NK-92 (cell line): Measurements from ENCODE around the gene TOM1L1.

Experiments
- DNase-seq: peaks from one replicate; lab custom pipeline; 2025; ENCODE audit not compliant: unreplicated experiment; lab: John Stamatoyannopoulos, UW

TOM1L1 gene

DNA sequence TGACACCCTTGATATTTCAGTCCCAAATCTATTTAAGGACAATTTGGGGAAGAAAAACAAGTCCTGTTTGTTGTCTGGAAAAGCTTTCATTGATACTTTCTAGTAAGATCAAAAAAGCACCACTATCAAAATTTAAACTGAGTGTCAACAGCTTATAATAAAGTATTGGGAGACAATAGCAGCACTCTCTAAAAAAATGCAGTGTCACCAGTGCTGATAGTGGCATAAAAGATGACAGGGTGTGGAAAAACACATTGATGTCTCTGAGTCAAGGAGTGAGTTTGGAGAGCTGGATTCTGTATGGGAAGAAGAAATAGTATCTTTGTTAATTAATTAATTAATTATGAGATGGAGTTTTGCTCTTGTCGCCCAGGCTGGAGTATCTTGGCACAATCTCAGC is 8.3 kb upstream of the TOM1L1 start:
- DNase-seq: no peak

GRCh38 chr17:54898576-54898975 is 2.1 kb upstream of the TOM1L1 start:
- no peak for DNase-seq

DNA sequence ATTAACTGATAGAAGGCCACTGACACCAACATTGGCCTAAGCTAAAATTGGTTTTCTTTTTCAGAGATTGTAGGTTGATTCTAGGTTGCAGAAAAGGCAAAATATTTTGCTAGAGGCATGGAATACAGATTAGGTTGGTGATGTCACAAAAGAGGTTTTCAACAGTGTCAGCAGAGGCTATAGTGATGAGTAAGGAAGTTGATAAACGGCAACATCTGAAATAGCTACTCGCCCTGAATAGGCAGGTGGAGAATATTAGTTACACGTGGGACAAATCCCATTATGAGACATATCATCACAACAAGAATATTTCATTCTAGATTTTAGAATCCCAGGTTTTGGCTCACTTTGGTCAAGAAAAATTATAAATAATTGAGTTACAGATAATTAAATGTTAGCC is 1.5 kb upstream of the TOM1L1 start:
- no peak for DNase-seq

DNA sequence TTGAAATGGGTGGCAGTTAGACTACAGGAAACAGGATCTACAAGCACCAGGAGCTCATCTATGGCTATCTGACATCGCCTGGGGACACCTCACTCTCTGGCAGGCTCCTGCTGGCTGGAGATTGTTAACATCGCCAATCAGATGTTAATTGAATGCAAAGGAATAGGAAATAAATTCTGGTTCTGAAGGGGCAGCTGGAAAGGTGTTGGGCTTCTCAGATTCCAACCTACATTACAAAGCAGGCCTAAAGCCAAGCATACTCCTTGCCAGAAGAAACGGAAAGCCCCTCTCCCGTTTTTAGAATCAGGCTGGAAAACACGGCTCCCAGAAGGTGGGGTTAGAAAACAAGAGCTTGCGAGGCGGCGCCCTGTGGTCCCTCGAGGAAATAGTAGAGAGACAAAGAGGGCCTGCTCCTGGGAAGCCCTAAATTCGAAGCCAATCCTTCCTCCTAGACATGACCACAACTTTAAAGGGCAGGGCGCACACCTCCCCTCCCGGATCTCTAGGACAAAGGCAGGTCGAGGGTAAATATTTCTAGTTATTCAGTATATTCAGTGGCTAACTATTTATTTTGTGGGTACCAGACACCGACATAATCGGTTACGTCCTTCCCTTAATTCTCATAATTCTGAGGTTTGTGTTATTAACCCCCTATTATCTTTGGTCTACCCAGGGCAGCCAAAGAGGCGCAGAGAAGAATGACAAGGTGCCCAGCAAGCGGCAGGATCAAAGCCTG is 763 bp upstream of the TOM1L1 start:
- DNase-seq: no peak

DNA sequence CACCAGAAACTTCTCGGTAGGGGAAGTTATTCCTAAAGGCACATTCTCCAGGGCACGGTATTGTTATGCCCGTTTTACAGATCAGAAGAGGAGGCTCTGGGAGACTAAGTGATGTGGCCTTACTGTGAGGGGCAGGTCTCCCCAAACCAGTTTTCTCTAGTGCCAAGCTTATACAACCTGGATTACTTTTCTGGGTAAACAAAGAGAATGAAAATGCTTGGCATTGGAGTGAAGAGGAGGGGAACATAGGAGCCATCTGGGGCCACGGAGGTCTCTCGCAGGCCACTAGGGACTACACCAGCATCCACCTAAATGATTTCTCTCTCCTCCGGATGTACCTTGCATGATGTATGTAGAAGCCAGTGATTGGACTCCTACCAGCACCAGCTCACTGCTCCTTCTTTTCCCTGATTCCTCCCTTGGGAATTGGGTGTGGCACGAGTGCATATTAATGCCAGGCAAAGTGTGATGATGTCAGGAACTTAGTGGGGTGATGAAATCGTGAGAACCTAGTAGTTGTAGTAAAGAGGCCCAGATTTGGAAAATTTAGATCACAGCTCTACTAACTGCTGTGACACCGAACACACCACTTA is 674 bp downstream of the TOM1L1 start:
- no peak for DNase-seq

- no peak for DNase-seq
Measured at GRCh38 chr17:54902017-54902416, 1.4 kb downstream of the TOM1L1 start.

DNA sequence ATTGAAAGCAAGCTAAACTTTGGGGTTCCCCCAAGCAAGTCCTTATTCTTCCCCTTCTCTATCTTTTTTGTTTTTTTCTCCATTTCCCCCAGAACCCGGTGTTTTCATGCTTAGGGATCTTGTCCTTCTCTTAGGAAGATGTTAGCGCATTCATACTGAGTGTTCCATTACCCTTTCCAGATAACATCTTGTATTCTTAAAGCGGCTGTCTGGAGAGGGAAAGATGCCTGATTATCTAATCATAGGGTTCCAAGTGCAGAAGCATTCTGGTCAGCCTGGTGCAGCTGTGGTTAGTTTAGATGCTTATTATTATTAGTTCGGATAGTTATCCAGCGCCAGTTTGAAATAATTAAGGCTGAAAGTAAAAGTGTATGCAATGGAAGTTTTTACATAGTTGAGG is 2.0 kb downstream of the TOM1L1 start:
- no peak for DNase-seq

DNA sequence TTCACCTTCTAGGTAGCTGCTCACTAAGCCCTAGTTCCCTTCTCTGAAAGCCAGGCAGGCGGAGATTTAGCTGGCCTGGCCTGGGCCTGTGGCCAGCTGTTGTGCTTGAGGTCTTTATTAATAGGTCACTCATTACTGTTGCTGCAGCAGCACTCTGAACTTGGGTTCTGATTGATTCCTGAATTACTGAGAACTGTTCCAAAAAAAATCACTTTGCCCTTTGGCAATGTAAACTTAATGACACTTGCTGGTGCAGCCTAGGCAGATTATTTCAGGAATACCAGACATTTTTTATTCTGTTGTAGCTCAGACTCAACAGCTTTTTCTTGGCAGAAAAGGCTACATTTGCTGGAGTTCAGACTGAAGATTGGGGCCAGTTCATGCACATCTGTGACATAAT is 2.7 kb downstream of the TOM1L1 start:
- no peak for DNase-seq

DNA sequence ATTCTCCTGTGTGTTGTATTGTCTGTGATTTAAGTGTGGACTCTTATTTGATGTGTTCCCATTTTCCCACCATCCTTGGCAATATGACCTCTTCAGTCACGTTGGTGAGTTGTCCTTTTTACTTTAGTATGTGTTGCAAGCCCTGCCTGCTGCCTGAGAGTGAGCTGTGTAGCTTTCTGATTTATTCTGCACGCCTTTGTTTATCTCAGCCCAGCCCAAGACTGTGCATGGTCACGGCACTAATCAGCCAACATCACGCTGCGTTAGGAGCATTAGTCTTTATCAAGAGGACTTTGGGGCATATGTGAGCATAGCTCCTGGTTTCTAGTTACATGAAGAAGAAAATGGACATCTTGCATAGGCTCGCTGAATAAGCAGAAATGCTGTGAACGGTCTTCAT is 6.0 kb downstream of the TOM1L1 start:
- no peak for DNase-seq

DNA sequence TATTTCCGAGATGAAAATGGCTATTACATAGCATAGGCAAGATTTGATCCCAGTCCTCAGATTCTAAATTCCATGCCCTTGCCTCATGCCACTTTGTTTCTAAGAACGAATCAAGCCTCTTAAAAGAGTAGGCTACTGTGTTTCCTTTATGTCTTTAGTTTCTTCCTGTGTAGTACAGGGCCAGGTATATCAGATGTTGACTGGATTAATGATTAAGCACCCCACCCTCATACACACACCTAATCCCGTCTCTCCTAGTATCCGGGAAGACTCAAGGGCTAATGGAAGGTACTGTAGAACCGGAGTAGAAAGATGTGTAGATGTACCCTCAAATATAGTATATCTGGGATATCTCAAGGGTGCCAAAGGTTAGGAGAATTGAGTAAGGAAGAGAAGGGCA is 6.7 kb downstream of the TOM1L1 start:
- no peak for DNase-seq

- no peak for DNase-seq
Measured at GRCh38 chr17:54909766-54910165, 9.1 kb downstream of the TOM1L1 start.

- no peak for DNase-seq
Measured at GRCh38 chr17:54916721-54917120, 16.1 kb downstream of the TOM1L1 start.

DNA sequence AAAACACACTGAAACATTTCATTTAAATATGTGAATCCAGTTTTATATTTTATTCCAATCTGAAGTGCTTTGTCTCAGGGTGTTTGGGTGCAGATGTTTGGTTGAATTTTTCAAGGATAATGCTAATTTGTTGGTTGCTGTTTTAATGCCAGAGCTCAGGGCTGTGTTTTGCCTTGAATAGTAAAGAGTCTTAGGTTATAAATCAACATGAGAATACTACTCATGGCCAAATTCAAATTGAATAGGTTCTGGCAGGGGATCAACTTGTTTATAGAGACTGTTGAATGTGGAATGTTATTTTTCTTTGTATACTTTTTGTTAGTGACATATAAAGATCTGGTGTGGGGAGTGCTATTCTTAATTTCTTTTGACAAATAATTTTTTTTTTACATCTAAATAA is 18.8 kb downstream of the TOM1L1 start:
- DNase-seq: no peak

- no peak for DNase-seq
Measured at GRCh38 chr17:54920819-54921218, 20.2 kb downstream of the TOM1L1 start.

DNA sequence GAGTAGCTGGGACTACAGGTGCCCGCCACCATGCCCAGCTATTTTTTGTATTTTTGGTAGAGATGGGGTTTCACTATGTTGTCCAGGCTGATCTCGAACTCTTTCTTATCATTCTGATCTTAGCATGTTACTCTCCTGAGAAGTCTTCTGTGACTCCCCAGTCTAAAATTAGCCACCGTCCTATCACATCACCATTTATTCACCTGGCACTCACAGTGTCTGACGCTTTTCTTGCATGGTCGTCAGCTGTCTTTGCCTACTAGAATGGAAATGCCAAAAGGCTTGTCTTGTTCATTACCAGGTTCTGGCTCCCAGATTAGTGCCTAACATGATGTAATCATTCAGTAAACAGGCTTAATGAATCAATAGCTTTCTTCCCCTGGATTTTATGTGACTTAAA is 23.8 kb downstream of the TOM1L1 start:
- DNase-seq: no peak

- DNase-seq: no peak
Measured at GRCh38 chr17:54927525-54927924, 26.9 kb downstream of the TOM1L1 start.

DNA sequence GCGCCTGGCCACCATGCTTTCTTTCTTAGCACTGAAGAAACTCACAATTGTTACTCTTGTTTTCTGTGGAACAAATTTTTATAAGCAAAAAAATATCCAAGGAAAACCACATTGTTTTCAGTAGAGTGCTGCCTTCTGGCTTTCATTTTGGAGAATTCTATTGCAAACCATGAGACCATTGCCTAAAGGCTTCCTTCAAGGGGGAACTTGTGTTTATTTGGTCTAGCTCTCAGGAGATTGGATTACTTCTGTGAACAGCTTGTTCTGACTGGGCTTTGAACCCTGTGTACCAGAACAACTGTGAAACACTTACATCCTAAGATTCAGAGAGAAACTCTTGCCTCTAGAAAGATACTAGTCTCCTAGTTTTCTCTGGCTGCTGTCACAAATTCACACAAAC is 32.1 kb downstream of the TOM1L1 start:
- DNase-seq: no peak

DNA sequence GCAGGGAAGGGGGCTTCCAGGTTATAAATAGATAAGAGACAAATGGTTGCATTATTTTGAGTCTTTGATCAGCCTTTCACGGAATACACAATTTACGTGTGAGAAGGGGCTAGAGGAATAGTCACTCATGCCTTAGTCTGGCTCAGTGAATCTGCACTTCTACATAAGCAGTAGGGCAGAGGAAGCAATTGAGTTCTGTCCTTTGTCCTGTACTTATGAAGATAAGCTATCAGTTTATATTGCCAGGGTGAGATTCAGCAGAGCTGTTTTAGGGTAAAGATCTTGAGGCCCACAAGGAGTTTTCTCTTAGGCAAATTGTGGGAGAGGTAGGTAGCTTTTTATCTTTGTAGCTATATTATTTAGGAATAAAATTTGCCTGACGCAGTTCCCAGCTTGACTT is 33.3 kb downstream of the TOM1L1 start:
- DNase-seq: no peak

DNA sequence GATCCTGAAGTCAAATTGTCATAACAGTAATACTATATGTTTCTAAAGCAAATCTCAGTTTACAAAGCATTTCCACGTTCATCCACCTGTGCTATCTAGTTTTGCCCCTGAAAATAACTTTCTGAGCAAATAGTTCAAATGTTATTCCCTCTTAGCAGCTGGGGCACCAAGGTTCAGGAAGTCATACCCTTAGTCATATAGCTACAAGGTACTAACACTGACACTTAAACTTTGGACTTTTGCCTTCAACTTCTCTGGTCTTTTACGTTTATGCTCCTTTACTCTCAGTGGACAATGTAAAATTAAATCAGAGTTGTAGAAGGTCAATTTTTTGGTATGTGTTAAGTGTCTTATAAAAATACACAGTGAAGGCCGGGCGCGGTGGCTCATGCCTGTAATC is 34.8 kb downstream of the TOM1L1 start:
- no peak for DNase-seq

DNA sequence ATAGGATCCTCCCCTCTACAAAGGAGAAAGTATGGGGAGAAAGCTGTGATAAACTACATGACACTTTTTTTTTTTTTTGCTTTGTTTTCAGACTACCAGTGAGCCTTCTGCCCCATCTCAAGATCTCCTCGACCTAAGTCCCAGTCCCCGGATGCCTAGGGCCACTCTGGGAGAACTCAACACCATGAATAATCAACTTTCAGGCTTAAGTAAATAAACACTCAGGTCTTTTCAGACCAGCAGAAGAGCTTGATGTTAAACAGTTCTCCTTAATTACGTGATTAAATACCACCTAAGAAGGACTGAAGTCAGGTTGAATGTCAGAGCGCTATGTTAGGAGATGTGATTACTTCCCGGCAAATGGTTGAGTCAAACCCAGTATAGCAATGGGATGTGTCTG is 36.4 kb downstream of the TOM1L1 start:
- no peak for DNase-seq

DNA sequence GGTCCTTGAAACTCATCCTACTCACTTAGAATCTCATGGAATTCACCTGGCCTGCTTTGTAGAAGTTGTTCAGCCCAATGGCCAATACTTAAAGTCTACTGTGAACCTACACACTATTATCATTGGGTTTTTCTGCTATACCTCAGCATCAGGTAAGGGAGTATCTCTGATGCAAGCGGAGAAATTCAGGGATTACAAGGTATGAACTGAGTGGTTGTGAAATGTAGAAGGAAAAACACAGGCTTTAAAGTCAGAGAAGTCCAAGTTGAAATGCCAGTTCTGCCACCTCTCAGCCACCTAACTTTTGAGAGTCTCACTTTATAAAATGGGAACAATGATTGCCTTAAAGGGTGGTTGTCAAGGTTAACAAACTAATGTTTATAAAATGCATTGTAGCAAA is 36.8 kb downstream of the TOM1L1 start:
- DNase-seq: no peak

GRCh38 chr17:54941285-54941684 is 40.6 kb downstream of the TOM1L1 start:
- no peak for DNase-seq

GRCh38 chr17:54944796-54945195 is 44.1 kb downstream of the TOM1L1 start:
- DNase-seq: no peak
